Smooth muscle cell of bladder (primary cell): ENCODE measurements around the gene DNASE2. TPM values are rescaled to one million over a fixed set of nuclear protein-coding genes. Genes with fewer than 3 reads are reported as not detected.

ENCODE experiments used
- total RNA-seq: library from RNA; depleted of rRNA; stranded (reverse); fragments of >200 nt; gene quantifications from 2 replicates; pipeline ENCODE4 v1.2.3, GENCODE V29; 2014

The DNASE2 gene
- 30.4 and 35.7 TPM in 2 replicates for total RNA-seq

GRCh38 chr19:12881172-12881808, at the start of gene DNASE2:
Gene DNASE2, minus strand, starts transcription at chr19:12881449. Its CDS starts 74 bp downstream, at chr19:12881375.

GRCh38 chr19:12890787-12891552, 9.7 kb upstream of the DNASE2 start, which contains the start of gene GCDH:
Gene GCDH, plus strand, starts transcription at chr19:12891160. Its CDS starts 145 bp downstream, at chr19:12891305.

GRCh38 chr19:12886969-12887747, 5.9 kb upstream of the DNASE2 start, which contains the start of gene KLF1:
Gene KLF1, minus strand, starts transcription at chr19:12887201. Its CDS starts 61 bp downstream, at chr19:12887140.

GRCh38 chr19:12838182-12838885, 42.9 kb downstream of the DNASE2 start, which contains the start of gene MAST1:
Gene MAST1, plus strand, starts transcription at chr19:12838515. Its CDS starts 58 bp downstream, at chr19:12838573.

GRCh38 chr19:12834566-12834943, 46.7 kb downstream of the DNASE2 start, which contains the start of gene RTBDN:
Gene RTBDN, minus strand, starts transcription at chr19:12834579. Its CDS starts 4,600 bp downstream, at chr19:12829979.

Other genes with a start within 250 kb of the DNASE2 start
- 20.9 and 24.9 TPM in 2 replicates for gene MAN2B1, start 214.7 kb downstream of the DNASE2 start, total RNA-seq
- 8.8 and 11.3 TPM in 2 replicates for gene WDR83, start 214.6 kb downstream of the DNASE2 start, total RNA-seq
- gene DHPS, start 199.6 kb downstream of the DNASE2 start, total RNA-seq: 55.9 and 65.4 TPM in 2 replicates
- not detected in 2 replicates for gene GNG14, start 193.5 kb downstream of the DNASE2 start, total RNA-seq
- gene FBXW9, start 184.8 kb downstream of the DNASE2 start, total RNA-seq: 4.3 and 4.6 TPM in 2 replicates
- gene TNPO2, start 157.5 kb downstream of the DNASE2 start, total RNA-seq: 19.8 and 27.3 TPM in 2 replicates
- gene TRIR, start 146.8 kb downstream of the DNASE2 start, total RNA-seq: 140 and 192 TPM in 2 replicates
- gene GET3, start 144.0 kb downstream of the DNASE2 start, total RNA-seq: 101 and 118 TPM in 2 replicates
- not detected in 2 replicates for gene BEST2, start 129.7 kb downstream of the DNASE2 start, total RNA-seq
- 15.8 and 21.2 TPM in 2 replicates for gene HOOK2, start 105.9 kb downstream of the DNASE2 start, total RNA-seq
- 61.4 and 83.8 TPM in 2 replicates for gene JUNB, start 90.0 kb downstream of the DNASE2 start, total RNA-seq
- gene PRDX2, start 79.6 kb downstream of the DNASE2 start, total RNA-seq: 244 and 259 TPM in 2 replicates
- 0.46 TPM in 1 of 2 replicates, not detected in the other for gene THSD8, start 79.4 kb downstream of the DNASE2 start, total RNA-seq
- gene RNASEH2A, start 74.9 kb downstream of the DNASE2 start, total RNA-seq: 6.5 and 7.3 TPM in 2 replicates
- not detected in 2 replicates for gene RTBDN, start 46.9 kb downstream of the DNASE2 start, total RNA-seq
- 0.18 and 0.28 TPM in 2 replicates for gene MAST1, start 42.9 kb downstream of the DNASE2 start, total RNA-seq
- 0.09 TPM in 1 of 2 replicates, not detected in the other for gene KLF1, start 5.8 kb upstream of the DNASE2 start, total RNA-seq
- 15.4 and 17.2 TPM in 2 replicates for gene GCDH, start 9.7 kb upstream of the DNASE2 start, total RNA-seq
- 0.14 TPM in 1 of 2 replicates, not detected in the other for gene SYCE2, start 37.8 kb upstream of the DNASE2 start, total RNA-seq
- 42.1 and 52.3 TPM in 2 replicates for gene FARSA, start 52.3 kb upstream of the DNASE2 start, total RNA-seq
- 2,199 and 2,490 TPM in 2 replicates for gene CALR, start 57.2 kb upstream of the DNASE2 start, total RNA-seq
- gene RAD23A, start 64.4 kb upstream of the DNASE2 start, total RNA-seq: 43.9 and 64.8 TPM in 2 replicates
- 25.8 and 30.0 TPM in 2 replicates for gene GADD45GIP1, start 75.8 kb upstream of the DNASE2 start, total RNA-seq
- not detected in 2 replicates for gene DAND5, start 88.1 kb upstream of the DNASE2 start, total RNA-seq
- gene NFIX, start 114.0 kb upstream of the DNASE2 start, total RNA-seq: 36.8 and 44.9 TPM in 2 replicates
- 1.2 and 1.4 TPM in 2 replicates for gene LYL1, start 221.4 kb upstream of the DNASE2 start, total RNA-seq
- 21.9 and 28.4 TPM in 2 replicates for gene TRMT1, start 235.3 kb upstream of the DNASE2 start, total RNA-seq
- gene NACC1, start 236.8 kb upstream of the DNASE2 start, total RNA-seq: 27.7 and 38.6 TPM in 2 replicates